Measurements from ENCODE around the gene ST7.

DNA sequence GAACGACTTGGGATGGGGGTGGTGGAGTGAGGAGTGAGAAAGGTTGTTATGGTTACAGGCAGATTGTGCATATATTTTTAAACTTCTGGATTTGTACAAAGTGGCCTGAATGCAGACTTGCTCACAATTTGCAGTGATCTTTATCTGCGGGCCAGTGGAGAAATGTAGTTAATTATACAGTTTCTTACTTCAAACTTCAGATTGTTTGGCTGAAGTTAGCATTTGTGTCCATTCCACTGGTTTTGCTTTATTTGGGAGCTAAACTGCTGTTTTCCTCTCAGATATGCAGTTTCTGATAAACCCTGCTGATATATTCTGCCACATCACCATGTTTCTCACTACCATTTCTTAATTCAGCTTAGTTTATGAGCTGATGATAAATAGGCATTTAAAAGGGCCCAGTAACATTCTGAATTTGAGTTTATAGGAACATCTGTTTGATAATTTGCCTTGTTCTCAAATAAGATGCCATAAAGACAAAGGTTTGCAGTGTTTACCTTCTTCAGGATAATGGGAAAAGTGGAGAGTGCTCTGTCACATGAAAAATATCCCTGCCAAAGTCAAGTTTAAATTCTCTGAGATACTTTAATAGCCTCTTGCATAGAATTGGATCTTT lies 170.1 kb downstream of the ST7 start:
- TF ChIP-seq, protein P1, sequence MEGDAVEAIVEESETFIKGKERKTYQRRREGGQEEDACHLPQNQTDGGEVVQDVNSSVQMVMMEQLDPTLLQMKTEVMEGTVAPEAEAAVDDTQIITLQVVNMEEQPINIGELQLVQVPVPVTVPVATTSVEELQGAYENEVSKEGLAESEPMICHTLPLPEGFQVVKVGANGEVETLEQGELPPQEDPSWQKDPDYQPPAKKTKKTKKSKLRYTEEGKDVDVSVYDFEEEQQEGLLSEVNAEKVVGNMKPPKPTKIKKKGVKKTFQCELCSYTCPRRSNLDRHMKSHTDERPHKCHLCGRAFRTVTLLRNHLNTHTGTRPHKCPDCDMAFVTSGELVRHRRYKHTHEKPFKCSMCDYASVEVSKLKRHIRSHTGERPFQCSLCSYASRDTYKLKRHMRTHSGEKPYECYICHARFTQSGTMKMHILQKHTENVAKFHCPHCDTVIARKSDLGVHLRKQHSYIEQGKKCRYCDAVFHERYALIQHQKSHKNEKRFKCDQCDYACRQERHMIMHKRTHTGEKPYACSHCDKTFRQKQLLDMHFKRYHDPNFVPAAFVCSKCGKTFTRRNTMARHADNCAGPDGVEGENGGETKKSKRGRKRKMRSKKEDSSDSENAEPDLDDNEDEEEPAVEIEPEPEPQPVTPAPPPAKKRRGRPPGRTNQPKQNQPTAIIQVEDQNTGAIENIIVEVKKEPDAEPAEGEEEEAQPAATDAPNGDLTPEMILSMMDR (IDR thresholded peaks at IDR 0.05): no peak
- TF ChIP-seq RCOR1 (IDR thresholded peaks at IDR 0.05; ENCODE audit: low read depth, low read length) (no peak), RAD21 (conservative IDR thresholded peaks at IDR 0.05 in 1 of 2, IDR thresholded peaks at IDR 0.05 in 1 of 2) (no peak), MAX (IDR thresholded peaks at IDR 0.05) (no peak), JUN (IDR thresholded peaks at IDR 0.05) (no peak), RARB (CRISPR knock-in tag; IDR thresholded peaks at IDR 0.05) (no peak), BHLHE40 (IDR thresholded peaks at IDR 0.05; ENCODE audit: low read depth, low read length) (no peak), BCL3 (IDR thresholded peaks at IDR 0.05) (no peak), POLR2AphosphoS2 (conservative IDR thresholded peaks at IDR 0.05; ENCODE audit: low read length) (no peak), EHMT2 (IDR thresholded peaks at IDR 0.05; ENCODE audit: low read depth) (no peak), POLR2A (IDR thresholded peaks at IDR 0.05; ENCODE audit: low read length) (no peak), ELK1 (IDR thresholded peaks at IDR 0.05; ENCODE audit: low read depth, low read length) (no peak)
